OCI-LY7 (cell line): ENCODE measurements around the gene MRPL41. TPM values are rescaled to one million over a fixed set of nuclear protein-coding genes. Genes with fewer than 3 reads are reported as not detected.

Source experiments
- BruUV-seq: library from RNA; stranded (reverse); fragments of 400-500 nt; replicated peaks from 2 replicates; lab custom pipeline; 2021; lab: Mats Ljungman, UMichigan
- CTCF ChIA-PET: fragments of 300-600 bp; sonication (Branson Sonifier 250); formaldehyde crosslinking; loops from one replicate; lab custom pipeline; 2022; ENCODE audit warnings: antibody characterized with exemption; ENCODE audit not compliant: unreplicated experiment; lab: Charles Lee
- POLR2A ChIA-PET: fragments of 300-600 bp; sonication (Branson Sonifier 250); formaldehyde crosslinking; loops from one replicate; lab custom pipeline; 2022; ENCODE audit warnings: antibody characterized with exemption; lab: Charles Lee
- DNase-seq: peaks from one replicate; pipeline ENCODE4 v3.0.0-alpha.2; 2015; ENCODE audit warnings: low spot score
- H2AFZ ChIP-seq: fragments of 200-600 bp; sonication (generic), shearing (Covaris generic); 2 replicates; pipeline ENCODE4 v1.6.1; 2014; ENCODE audit warnings: mild to moderate bottlenecking, antibody characterized with exemption, low read length, moderate library complexity
- H3K27ac ChIP-seq: fragments of 200-600 bp; sonication (generic); 2 replicates; pipeline ENCODE4 v1.5.1; 2014; ENCODE audit warnings: mixed run types, low read depth, mild to moderate bottlenecking, moderate library complexity, low read length, inconsistent platforms; ENCODE audit not compliant: poor library complexity, severe bottlenecking
- H3K36me3 ChIP-seq: fragments of 200-600 bp; sonication (generic); 2 replicates; pipeline ENCODE4 v1.6.1; 2014; ENCODE audit warnings: mild to moderate bottlenecking, antibody characterized with exemption, low read length, moderate library complexity, mixed read lengths; ENCODE audit not compliant: insufficient read depth
- H3K4me1 ChIP-seq: fragments of 200-600 bp; sonication (generic); 2 replicates; pipeline ENCODE4 v1.5.1; 2014; ENCODE audit warnings: mild to moderate bottlenecking, low read length; ENCODE audit not compliant: insufficient read depth, poor library complexity, severe bottlenecking
- H3K4me2 ChIP-seq: fragments of 200-600 bp; sonication (generic); 2 replicates; pipeline ENCODE4 v1.6.1; 2014; ENCODE audit warnings: mild to moderate bottlenecking, low read length
- H3K4me3 ChIP-seq: fragments of 200-600 bp; sonication (generic); 2 replicates; pipeline ENCODE4 v1.5.1; 2014; ENCODE audit warnings: mild to moderate bottlenecking, low read depth, low read length; ENCODE audit not compliant: poor library complexity, severe bottlenecking
- H3K79me2 ChIP-seq: fragments of 200-600 bp; sonication (generic); 2 replicates; pipeline ENCODE4 v1.6.1; 2016; ENCODE audit warnings: low read depth, mild to moderate bottlenecking, low read length, moderate library complexity, mixed read lengths; ENCODE audit not compliant: insufficient read depth
- H3K9me2 ChIP-seq: fragments of 200-600 bp; sonication (generic); 2 replicates; pipeline ENCODE4 v1.6.1; 2016; ENCODE audit warnings: mild to moderate bottlenecking, low read length, mixed read lengths; ENCODE audit not compliant: insufficient read depth
- H3K9me3 ChIP-seq: fragments of 200-600 bp; sonication (generic); 2 replicates; pipeline ENCODE4 v1.6.1; 2014; ENCODE audit warnings: mild to moderate bottlenecking, mixed run types, low read length, mixed read lengths
- H4K20me1 ChIP-seq: fragments of 200-600 bp; sonication (generic); 2 replicates; pipeline ENCODE4 v1.6.1; 2014; ENCODE audit warnings: mild to moderate bottlenecking, antibody characterized with exemption, low read length, moderate library complexity, mixed read lengths; ENCODE audit not compliant: insufficient read depth
- CTCF ChIP-seq: fragments of 200-600 bp; sonication (generic); conservative IDR thresholded peaks from 2 replicates; pipeline ENCODE4 v1.5.1; 2014; ENCODE audit warnings: mild to moderate bottlenecking, antibody characterized with exemption, low read length, moderate library complexity, mixed read lengths
- EZH2phosphoT487 ChIP-seq: fragments of 200-600 bp; sonication (generic); IDR thresholded peaks from 2 replicates; pipeline ENCODE4 v1.6.1; 2018; ENCODE audit warnings: low read depth, borderline replicate concordance, mild to moderate bottlenecking, mixed run types, antibody characterized with exemption, low read length, moderate library complexity, mixed read lengths
- intact Hi-C: fragments of 100-400 bp; cut with micrococcal nuclease; formaldehyde crosslinking; loops from one replicate; pipeline ENCODE4 v1.10.0; 2022; ENCODE audit not compliant: unreplicated experiment
- total RNA-seq, 2 experiments: library from RNA; depleted of rRNA in 1 of 2; stranded (reverse); fragments of >200 nt in 1 of 2; shearing (Covaris generic) in 1 of 2; gene quantifications; 2 replicates each; pipeline ENCODE4 v1.2.3, GENCODE V29; 2014 to 2022

The MRPL41 gene
- total RNA-seq, 2 experiments from 2014 or later: 26.4 to 34.8 TPM

DNA sequence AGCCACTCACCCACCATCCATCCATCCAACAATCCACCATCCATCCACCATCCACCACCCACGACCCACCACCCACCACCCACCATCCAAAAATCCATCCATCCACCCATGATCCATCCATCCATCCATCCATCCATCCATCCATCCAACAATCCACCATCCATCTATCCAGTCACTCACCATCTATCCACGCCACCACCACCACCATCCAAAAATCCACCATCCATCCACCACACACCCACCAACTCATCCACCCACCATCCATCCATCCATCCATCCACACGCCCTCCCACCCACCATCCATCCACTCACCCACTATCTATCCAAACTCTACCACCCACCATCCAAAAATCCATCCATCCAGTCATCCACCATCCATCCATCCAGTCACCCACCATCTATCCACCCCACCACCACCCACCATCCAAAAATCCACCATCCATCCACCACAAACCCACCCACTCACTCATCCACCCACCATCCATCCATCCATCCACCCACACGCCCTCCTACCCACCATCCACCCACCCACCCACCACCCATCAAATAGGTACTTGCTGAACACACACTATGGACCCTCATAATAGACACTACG, 18.0 kb downstream of the MRPL41 start:
- POLR2A ChIA-PET: no interaction called here
- TF ChIP-seq CTCF (no peak), EZH2phosphoT487 (no peak)
- Histone ChIP-seq H3K27ac (no peak overlapping the region), H3K9me3 (peaks cover 6% of the 10 kb centered on the region; the same call in 1 of the 2 replicates), H3K4me2 (no peak overlapping the region), H3K4me3 (no peak overlapping the region), H3K36me3 (peaks cover 61% of the 10 kb centered on the region), H3K9me2 (no peaks in the 10 kb centered on the region), H2AFZ (no peak overlapping the region), H3K79me2 (peaks cover 15% of the 10 kb centered on the region), H4K20me1 (0 out of 2 replicates have a peak, but pooled peaks cover 3% of the 10 kb centered on the region), H3K4me1 (peaks cover 3% of the 10 kb centered on the region)
- CTCF ChIA-PET: no interaction called here
- intact Hi-C loops: no loop called here
- DNase-seq: no peak
- no TSS peak for BruUV-seq

DNA sequence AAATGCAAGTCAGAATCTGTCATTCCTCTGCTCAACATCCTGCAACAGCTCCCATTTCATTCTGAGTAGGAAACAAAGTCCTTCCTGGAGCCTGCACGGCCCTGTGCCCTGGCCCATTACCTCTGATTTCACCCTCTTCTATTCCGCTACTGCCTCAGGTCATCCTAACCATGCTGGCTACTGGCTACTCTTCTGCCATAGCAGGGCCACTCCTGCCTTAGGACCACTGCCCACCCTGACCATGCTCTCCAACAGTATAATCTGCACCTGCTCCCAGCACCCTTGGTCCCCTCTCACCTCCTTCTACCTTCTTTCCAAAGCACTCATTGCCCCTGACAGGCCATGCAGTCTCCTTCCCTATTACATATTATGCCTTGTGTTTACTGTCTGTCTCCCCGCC, 18.9 kb downstream of the MRPL41 start:
- no peak overlapping the region for H3K4me2 ChIP-seq
- 0 out of 2 replicates have a peak, but pooled peaks cover 6% of the 10 kb centered on the region for H4K20me1 ChIP-seq
- no peak overlapping the region for H3K4me3 ChIP-seq
- H3K4me1 ChIP-seq: peaks cover 11% of the 10 kb centered on the region
- no peak overlapping the region for H3K27ac ChIP-seq
- H2AFZ ChIP-seq: no peak overlapping the region
- DNase-seq: no peak
- intact Hi-C loops: no loop called here
- peaks cover 6% of the 10 kb centered on the region; the same call in 1 of the 2 replicates for H3K9me3 ChIP-seq
- no peak for TF ChIP-seq CTCF
- no peak for TF ChIP-seq EZH2phosphoT487
- no TSS peak for BruUV-seq
- ChIA-PET POLR2A (no interaction called here), CTCF (no interaction called here)
- no peaks in the 10 kb centered on the region for H3K9me2 ChIP-seq
- H3K36me3 ChIP-seq: peaks cover 65% of the 10 kb centered on the region
- peaks cover 24% of the 10 kb centered on the region for H3K79me2 ChIP-seq

DNA sequence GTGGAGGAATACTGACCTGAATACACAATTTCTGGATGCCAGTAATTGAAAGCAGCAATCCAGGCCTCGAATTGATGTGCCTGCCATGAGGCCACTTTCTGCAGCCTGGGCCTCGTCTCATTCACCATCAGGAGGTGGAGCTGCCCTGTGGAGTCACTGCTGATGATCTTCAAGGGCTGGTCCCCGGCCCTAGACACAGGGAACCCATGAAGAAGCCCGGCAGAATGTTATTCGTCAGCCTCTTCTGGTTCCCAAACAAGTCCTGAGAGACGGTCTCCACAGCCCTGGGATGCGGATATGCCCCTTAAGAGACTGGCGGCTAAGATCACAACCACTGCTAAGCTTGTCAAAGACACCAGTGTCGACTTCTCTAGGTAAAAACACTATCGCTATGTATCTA, 22.5 kb downstream of the MRPL41 start:
- Histone ChIP-seq H3K4me3 (no peak overlapping the region), H3K4me1 (peaks cover 38% of the 10 kb centered on the region), H2AFZ (no peak overlapping the region), H4K20me1 (peaks cover 12% of the 10 kb centered on the region; the same call in 1 of the 2 replicates), H3K9me2 (no peaks in the 10 kb centered on the region), H3K36me3 (peaks cover 73% of the 10 kb centered on the region), H3K4me2 (no peak overlapping the region), H3K27ac (no peak overlapping the region), H3K9me3 (no peaks in the 10 kb centered on the region), H3K79me2 (peaks cover 52% of the 10 kb centered on the region)
- POLR2A ChIA-PET: no interaction called here
- TF ChIP-seq EZH2phosphoT487 (no peak), CTCF (no peak)
- CTCF ChIA-PET: no interaction called here
- BruUV-seq: no TSS peak
- intact Hi-C loops: no loop called here
- DNase-seq: no peak
